ENCODE results near the gene LSM10. TPM values are rescaled to one million over a fixed set of nuclear protein-coding genes. Genes with fewer than 3 reads are reported as not detected.

Gene LSM10
- total and polyA plus RNA-seq, 9 of the 15 experiments (the other 6 are each of a cell fraction or from before 2014, with no cell fraction given) = 13.2 to 146 (median 68.9) TPM

GRCh38 chr1:36346741-36347370 is 50.9 kb downstream of the LSM10 start:
- Histone ChIP-seq H2AFZ (ENCODE audit: low read depth, low read length) (no peak overlapping the region), H4K20me1 (replicated peaks; ENCODE audit: control insufficient read depth, insufficient read depth, low read length) (peaks cover 13% of the 10 kb centered on the region; the same call in 1 of the 2 replicates), H3K4me1 (replicated peaks in 1 of 2; ENCODE audit: control insufficient read depth in 2 of 2, insufficient read depth in 2 of 2, low read length in 2 of 2) (peaks cover 5 to 26% of the 10 kb centered on the region in 2 experiments; a peak in 4 of 5 replicates), H3K27ac (ENCODE audit: extremely low read depth, low read depth, low read length) (no peak overlapping the region), H3K36me3 (ENCODE audit: control insufficient read depth, insufficient read depth, low read length) (peaks cover 90% of the 10 kb centered on the region; the same call in 2 of the 3 replicates), H3K4me2 (ENCODE audit: insufficient read depth, low read length) (no peak overlapping the region), H3K9me1 (ENCODE audit: control insufficient read depth, insufficient read depth, low read length) (peaks cover 5% of the 10 kb centered on the region), H3K9ac (ENCODE audit: insufficient read depth in 1 of 2, low read depth in 2 of 2, low read length in 2 of 2) (peak overlapping the region in 1 of 2 experiments; percentile 56; a peak in 1 of 4 replicates), H3K79me2 (ENCODE audit: control insufficient read depth, insufficient read depth, low read length) (no peaks in the 10 kb centered on the region), H3K9me3 (replicated peaks; ENCODE audit: control insufficient read depth, insufficient read depth, low read depth, low read length) (no peaks in the 10 kb centered on the region), H3K27me3 (ENCODE audit: control insufficient read depth in 2 of 2, insufficient read depth in 2 of 2, low read length in 2 of 2) (no peaks in the 10 kb centered on the region), H3K4me3 (no peak overlapping the region)
- no TSS peak for BruUV-seq (replicated peaks)
- ChIA-PET CTCF (ENCODE audit: low intra/inter-chr PET ratio) (no interaction called here), POLR2A (interaction anchor here (0.6 to 2.1 kb wide), 6 partner anchors 14 to 75 kb away, joined by 3 to 6 read pairs (median 4); partner anchors contain the start of gene LSM10)
- WGBS (ENCODE audit: insufficient coverage, low coverage, missing lambda C conversion rate) = 82% methylated on average over 8 of the region's 8 CpGs
- in situ Hi-C loops (cut with MboI) (loop anchor here (5.0 kb wide), 1 partner anchor 75 kb away; no protein-coding TSS in a partner anchor), intact Hi-C loops (cut with micrococcal nuclease) (no loop called here)
- no peak for DNase-seq (ENCODE audit: extremely low read depth in 1 of 4, low spot score in 3 of 4)
- no peak for ATAC-seq
- FAIRE-seq = no peak
- no peak for TF ChIP-seq NFYB (IDR thresholded peaks at IDR 0.05; ENCODE audit: extremely low read depth, insufficient read length)
- TF ChIP-seq ZFP30 (CRISPR knock-in tag; IDR thresholded peaks at IDR 0.05; ENCODE audit: borderline replicate concordance) = no peak
- TF ChIP-seq RHOXF2B (CRISPR knock-in tag; conservative IDR thresholded peaks at IDR 0.05) = no peak
- TF ChIP-seq ZNF311 (CRISPR knock-in tag; IDR thresholded peaks at IDR 0.05) = no peak
- no peak for TF ChIP-seq CCAR2 (IDR thresholded peaks at IDR 0.05; ENCODE audit: low read depth, low read length)
- TF ChIP-seq SMAD4 (CRISPR knock-in tag; conservative IDR thresholded peaks at IDR 0.05) = no peak
- TF ChIP-seq ZNF318 (IDR thresholded peaks at IDR 0.05; ENCODE audit: borderline replicate concordance in 1 of 2, low read depth in 1 of 2) = no peak
- TF ChIP-seq STAT6 (CRISPR knock-in tag; IDR thresholded peaks at IDR 0.05) = no peak
- no peak for TF ChIP-seq CGGBP1 (CRISPR knock-in tag; IDR thresholded peaks at IDR 0.05)
- no peak for TF ChIP-seq BRF1 (IDR thresholded peaks at IDR 0.05; ENCODE audit: borderline replicate concordance, extremely low read depth, insufficient read length)

All from K562 (cell line).